ENCODE results near the gene ADD1. TPM values are rescaled to one million over a fixed set of nuclear protein-coding genes. Genes with fewer than 3 reads are reported as not detected.

The ADD1 gene
- total RNA-seq, 1 donor from 2014 or later, result 228 TPM

GRCh38 chr4:2963966-2964471 lies 120.4 kb downstream of the ADD1 start:
- intact Hi-C loops (cut with micrococcal nuclease), result no loop called here
- ATAC-seq, result peak; percentile 66

GRCh38 chr4:2964706-2965258 lies 121.1 kb downstream of the ADD1 start:
- no peak for ATAC-seq
- intact Hi-C loops (cut with micrococcal nuclease), result no loop called here
- DNase-seq, result no peak

More at GRCh38 chr4:2963966-2964471, 120.4 kb downstream of the ADD1 start:
- no peak for DNase-seq

GRCh38 chr4:2965262-2965661 lies 121.6 kb downstream of the ADD1 start:
- ATAC-seq (no peak), DNase-seq (no peak)
- intact Hi-C loops (cut with micrococcal nuclease), result no loop called here

- intact Hi-C loops (cut with micrococcal nuclease), result no loop called here
- no peak for DNase-seq
- ATAC-seq, result no peak
Observed at GRCh38 chr4:2968381-2968780, 124.7 kb downstream of the ADD1 start.

- intact Hi-C loops (cut with micrococcal nuclease), result loop anchor here (10.0 kb wide), 1 partner anchor 64 kb away; no protein-coding TSS in a partner anchor
- DNase-seq, result no peak
- ATAC-seq, result no peak
Observed at GRCh38 chr4:2971275-2971674, 127.6 kb downstream of the ADD1 start.

- ATAC-seq, result peak; percentile 76
Observed at GRCh38 chr4:2977211-2978088, 133.8 kb downstream of the ADD1 start.

More at GRCh38 chr4:2977211-2978088, 133.8 kb downstream of the ADD1 start:
- no peak for DNase-seq
- intact Hi-C loops (cut with micrococcal nuclease), result loop anchor here (10.0 kb wide), 1 partner anchor 57 kb away; no protein-coding TSS in a partner anchor

Other genes with a start within 250 kb of the ADD1 start
- 24.0 TPM for gene TNIP2, start 87.5 kb upstream of the ADD1 start, total RNA-seq
- 25.6 TPM for gene SH3BP2, start 50.8 kb upstream of the ADD1 start, total RNA-seq
- 19.9 TPM for gene NOP14, start 119.6 kb downstream of the ADD1 start, total RNA-seq
- 9.2 TPM for gene GRK4, start 119.7 kb downstream of the ADD1 start, total RNA-seq
- gene HTT-AS, start 230.7 kb downstream of the ADD1 start, total RNA-seq, result not detected
- gene HTT, start 230.8 kb downstream of the ADD1 start, total RNA-seq, result 25.9 TPM

Measured in left ventricle myocardium superior (tissue), 1 donor.